Memory B cell (primary cell): ENCODE data around the gene EBPL.

Experiments
- ATAC-seq: fragments of 150-1000 bp; cut with Tn5 transposase; 2 replicates; pipeline ENCODE4 v1.10.0; 2021; ENCODE audit warnings: low read depth, mild to moderate bottlenecking, moderate library complexity
- DNase-seq, 2 donors: peaks; one replicate each; pipeline ENCODE4 v3.0.0; 2022; ENCODE audit warnings: low spot score in 2 of 2
- H3K27ac Mint-ChIP-seq: one replicate; pipeline ENCODE4 v1.8.0; 2022; ENCODE audit warnings: mild to moderate bottlenecking, moderate library complexity, mixed read lengths
- H3K27me3 Mint-ChIP-seq: one replicate; pipeline ENCODE4 v1.8.0; 2022; ENCODE audit warnings: mixed read lengths
- H3K36me3 Mint-ChIP-seq: one replicate; pipeline ENCODE4 v1.8.0; 2022; ENCODE audit warnings: mild to moderate bottlenecking, mixed read lengths
- H3K4me1 Mint-ChIP-seq: one replicate; pipeline ENCODE4 v1.8.0; 2022; ENCODE audit warnings: mixed read lengths
- H3K4me3 Mint-ChIP-seq: one replicate; pipeline ENCODE4 v1.8.0; 2022; ENCODE audit warnings: mild to moderate bottlenecking, moderate library complexity, mixed read lengths
- H3K9me3 Mint-ChIP-seq: one replicate; pipeline ENCODE4 v1.8.0; 2022; ENCODE audit warnings: mixed read lengths

The EBPL gene

GRCh38 chr13:49653478-49653877 lies 37.8 kb downstream of the EBPL start:
- ATAC-seq = no peak
- H3K4me1 Mint-ChIP-seq = peaks cover 2% of the 10 kb centered on the region
- DNase-seq = no peak
- no peaks in the 10 kb centered on the region for H3K27me3 Mint-ChIP-seq
- no peaks in the 10 kb centered on the region for H3K9me3 Mint-ChIP-seq
- H3K36me3 Mint-ChIP-seq = peaks cover 2% of the 10 kb centered on the region
- H3K27ac Mint-ChIP-seq = no peak overlapping the region
- H3K4me3 Mint-ChIP-seq = no peak overlapping the region

GRCh38 chr13:49652355-49653305 lies 38.7 kb downstream of the EBPL start:
- H3K36me3 Mint-ChIP-seq = peaks cover 2% of the 10 kb centered on the region
- peaks cover 2% of the 10 kb centered on the region for H3K4me1 Mint-ChIP-seq
- peak; percentile 54 for ATAC-seq
- no peaks in the 10 kb centered on the region for H3K9me3 Mint-ChIP-seq
- peak in 1 of 2 donors; percentile 19 for DNase-seq
- no peak overlapping the region for H3K4me3 Mint-ChIP-seq
- no peak overlapping the region for H3K27ac Mint-ChIP-seq
- no peaks in the 10 kb centered on the region for H3K27me3 Mint-ChIP-seq

GRCh38 chr13:49651570-49652354 lies 39.5 kb downstream of the EBPL start:
- no peaks in the 10 kb centered on the region for H3K9me3 Mint-ChIP-seq
- no peak overlapping the region for H3K4me3 Mint-ChIP-seq
- ATAC-seq = no peak
- no peak overlapping the region for H3K27ac Mint-ChIP-seq
- H3K36me3 Mint-ChIP-seq = peaks cover 2% of the 10 kb centered on the region
- peaks cover 2% of the 10 kb centered on the region for H3K4me1 Mint-ChIP-seq
- H3K27me3 Mint-ChIP-seq = no peaks in the 10 kb centered on the region
- no peak for DNase-seq

- peaks cover 2% of the 10 kb centered on the region for H3K27me3 Mint-ChIP-seq
- H3K36me3 Mint-ChIP-seq = peaks cover 2% of the 10 kb centered on the region
- peaks cover 5% of the 10 kb centered on the region for H3K4me1 Mint-ChIP-seq
- H3K4me3 Mint-ChIP-seq = no peak overlapping the region
- ATAC-seq = no peak
- no peak for DNase-seq
- H3K27ac Mint-ChIP-seq = no peak overlapping the region
- H3K9me3 Mint-ChIP-seq = no peaks in the 10 kb centered on the region
Measured at GRCh38 chr13:49649963-49650312, 41.3 kb downstream of the EBPL start.

DNA sequence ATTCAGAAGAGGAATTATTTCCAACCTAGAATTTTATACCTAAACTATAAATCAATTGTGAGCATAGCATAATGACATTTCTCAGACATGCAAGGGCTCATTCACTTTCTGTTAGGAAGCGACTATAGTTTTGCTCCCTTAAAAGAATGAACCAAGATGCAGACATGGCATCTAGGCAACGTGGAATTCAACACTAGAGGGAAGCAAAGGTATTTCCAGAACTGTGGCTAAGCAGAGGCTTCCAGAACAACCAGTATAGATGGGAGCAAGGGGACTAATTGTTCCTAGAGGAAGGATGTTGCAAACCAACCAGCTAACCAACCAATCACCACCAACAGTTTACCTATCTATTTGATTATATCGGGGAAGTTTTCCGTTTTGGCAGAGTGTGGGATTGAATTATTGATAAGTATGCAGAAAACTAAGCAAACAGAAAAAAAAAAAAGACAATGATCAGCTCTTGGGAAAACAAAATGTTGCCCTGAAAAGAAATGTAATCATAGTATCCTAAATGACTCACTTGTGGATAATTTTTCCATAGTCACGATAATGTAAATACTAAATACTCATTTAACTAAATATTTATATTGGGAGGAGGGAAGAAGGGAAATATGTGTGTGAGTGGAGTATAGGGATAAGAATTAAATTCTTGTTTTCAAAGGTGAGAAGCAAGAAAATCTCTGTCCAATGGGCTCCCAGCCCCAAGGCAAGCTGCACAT lies 41.9 kb downstream of the EBPL start:
- no peak overlapping the region for H3K27ac Mint-ChIP-seq
- peaks cover 2% of the 10 kb centered on the region for H3K36me3 Mint-ChIP-seq
- H3K9me3 Mint-ChIP-seq = no peaks in the 10 kb centered on the region
- DNase-seq = no peak
- H3K4me1 Mint-ChIP-seq = peaks cover 3% of the 10 kb centered on the region
- no peak overlapping the region for H3K4me3 Mint-ChIP-seq
- H3K27me3 Mint-ChIP-seq = peaks cover 2% of the 10 kb centered on the region
- no peak for ATAC-seq

- Mint-ChIP-seq H3K4me3 (no peak overlapping the region), H3K27me3 (peaks cover 3% of the 10 kb centered on the region), H3K36me3 (peaks cover 2% of the 10 kb centered on the region), H3K27ac (no peak overlapping the region), H3K4me1 (peaks cover 11% of the 10 kb centered on the region), H3K9me3 (no peaks in the 10 kb centered on the region)
- no peak for DNase-seq
- ATAC-seq = no peak
Measured at GRCh38 chr13:49646688-49647087, 44.6 kb downstream of the EBPL start.

- no peak overlapping the region for H3K27ac Mint-ChIP-seq
- ATAC-seq (no peak), DNase-seq (no peak)
- no peak overlapping the region for H3K4me3 Mint-ChIP-seq
- H3K36me3 Mint-ChIP-seq = peaks cover 2% of the 10 kb centered on the region
- H3K27me3 Mint-ChIP-seq = peaks cover 3% of the 10 kb centered on the region
- H3K4me1 Mint-ChIP-seq = peaks cover 11% of the 10 kb centered on the region
- no peaks in the 10 kb centered on the region for H3K9me3 Mint-ChIP-seq
Measured at GRCh38 chr13:49645451-49645850, 45.8 kb downstream of the EBPL start.

DNA sequence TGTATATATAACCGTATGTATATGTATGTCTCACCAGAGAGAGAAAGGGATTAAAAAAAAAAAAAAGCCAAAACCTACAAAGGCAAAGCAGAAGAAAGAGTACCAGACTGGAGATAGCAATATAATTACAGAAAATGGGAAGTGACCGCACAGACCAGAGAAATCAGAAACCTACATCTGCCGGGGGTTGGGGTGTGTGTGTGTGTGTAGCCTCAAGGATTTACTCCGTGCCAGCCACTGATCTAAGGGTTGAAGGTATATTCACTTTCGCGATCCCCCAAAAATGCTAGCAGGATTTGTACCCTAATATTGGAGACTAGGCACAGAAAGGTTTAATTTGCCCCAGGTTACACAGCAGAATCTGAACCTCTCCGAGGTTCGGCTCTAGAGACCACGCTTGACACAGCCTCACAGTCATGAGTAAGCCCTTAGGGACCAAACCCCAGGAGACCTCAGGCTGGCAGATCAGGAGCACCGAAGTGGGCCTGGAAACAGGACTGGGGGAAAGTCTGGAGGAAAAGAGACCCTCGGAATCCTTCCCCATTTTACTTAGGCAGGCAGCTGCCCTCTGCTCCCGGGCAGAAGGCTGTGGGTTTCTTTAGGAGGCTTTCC lies 48.1 kb downstream of the EBPL start:
- peaks cover 3% of the 10 kb centered on the region for H3K27me3 Mint-ChIP-seq
- H3K4me1 Mint-ChIP-seq = peaks cover 11% of the 10 kb centered on the region
- no peak overlapping the region for H3K27ac Mint-ChIP-seq
- H3K4me3 Mint-ChIP-seq = peak overlapping the region; percentile 75
- no peak for DNase-seq
- H3K9me3 Mint-ChIP-seq = no peaks in the 10 kb centered on the region
- peak; percentile 91 for ATAC-seq
- H3K36me3 Mint-ChIP-seq = peaks cover 4% of the 10 kb centered on the region

- no peaks in the 10 kb centered on the region for H3K9me3 Mint-ChIP-seq
- peaks cover 11% of the 10 kb centered on the region for H3K4me1 Mint-ChIP-seq
- H3K36me3 Mint-ChIP-seq = peaks cover 4% of the 10 kb centered on the region
- H3K27me3 Mint-ChIP-seq = peaks cover 3% of the 10 kb centered on the region
- ATAC-seq (no peak), DNase-seq (no peak)
- H3K4me3 Mint-ChIP-seq = peak overlapping the region; percentile 56
- H3K27ac Mint-ChIP-seq = no peak overlapping the region
Measured at GRCh38 chr13:49641801-49642291, 49.4 kb downstream of the EBPL start.

- Mint-ChIP-seq H3K4me1 (peaks cover 19% of the 10 kb centered on the region), H3K4me3 (no peak overlapping the region), H3K27ac (peak overlapping the region; percentile 73), H3K36me3 (peaks cover 10% of the 10 kb centered on the region), H3K9me3 (no peaks in the 10 kb centered on the region), H3K27me3 (peaks cover 1% of the 10 kb centered on the region)
- DNase-seq (no peak), ATAC-seq (no peak)
Measured at GRCh38 chr13:49638744-49639072, 52.6 kb downstream of the EBPL start.

GRCh38 chr13:49638030-49638743 lies 53.1 kb downstream of the EBPL start:
- H3K27me3 Mint-ChIP-seq = peaks cover 1% of the 10 kb centered on the region
- no peak overlapping the region for H3K4me3 Mint-ChIP-seq
- H3K27ac Mint-ChIP-seq = peak overlapping the region; percentile 73
- no peak for DNase-seq
- ATAC-seq = no peak
- H3K4me1 Mint-ChIP-seq = peaks cover 23% of the 10 kb centered on the region
- no peaks in the 10 kb centered on the region for H3K9me3 Mint-ChIP-seq
- H3K36me3 Mint-ChIP-seq = peaks cover 14% of the 10 kb centered on the region

DNA sequence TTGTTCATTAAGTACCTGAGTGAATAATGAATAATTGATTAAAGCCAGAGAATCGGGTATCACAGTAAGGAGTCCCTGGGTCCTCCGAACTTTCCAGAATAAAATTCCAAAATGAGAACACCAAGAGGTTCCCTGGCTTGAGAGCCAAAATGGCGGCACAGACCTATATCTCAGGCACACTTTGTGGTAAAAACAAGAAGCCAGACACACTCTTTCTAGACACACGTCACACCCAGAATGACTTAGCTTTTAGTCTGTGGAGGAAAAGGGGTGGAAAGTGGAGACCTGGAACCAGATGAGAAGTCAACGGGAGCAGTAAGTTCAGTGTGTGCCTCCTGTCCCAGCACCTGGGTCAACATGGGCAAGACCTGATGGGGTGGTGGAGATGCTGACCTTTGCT lies 54.6 kb downstream of the EBPL start:
- Mint-ChIP-seq H3K27ac (no peak overlapping the region), H3K4me3 (no peak overlapping the region), H3K9me3 (no peaks in the 10 kb centered on the region), H3K4me1 (peaks cover 18% of the 10 kb centered on the region), H3K36me3 (peaks cover 20% of the 10 kb centered on the region), H3K27me3 (no peaks in the 10 kb centered on the region)
- no peak for DNase-seq
- no peak for ATAC-seq
